HG03039 (cell line): ENCODE measurements around the gene TPPP.

Experiments
- ATAC-seq: cut with Tn5 transposase; IDR thresholded peaks from one replicate; pipeline ENCODE4 v1.9.1; 2021; ENCODE audit warnings: mild to moderate bottlenecking, moderate library complexity; ENCODE audit not compliant: unreplicated experiment

The TPPP gene

DNA sequence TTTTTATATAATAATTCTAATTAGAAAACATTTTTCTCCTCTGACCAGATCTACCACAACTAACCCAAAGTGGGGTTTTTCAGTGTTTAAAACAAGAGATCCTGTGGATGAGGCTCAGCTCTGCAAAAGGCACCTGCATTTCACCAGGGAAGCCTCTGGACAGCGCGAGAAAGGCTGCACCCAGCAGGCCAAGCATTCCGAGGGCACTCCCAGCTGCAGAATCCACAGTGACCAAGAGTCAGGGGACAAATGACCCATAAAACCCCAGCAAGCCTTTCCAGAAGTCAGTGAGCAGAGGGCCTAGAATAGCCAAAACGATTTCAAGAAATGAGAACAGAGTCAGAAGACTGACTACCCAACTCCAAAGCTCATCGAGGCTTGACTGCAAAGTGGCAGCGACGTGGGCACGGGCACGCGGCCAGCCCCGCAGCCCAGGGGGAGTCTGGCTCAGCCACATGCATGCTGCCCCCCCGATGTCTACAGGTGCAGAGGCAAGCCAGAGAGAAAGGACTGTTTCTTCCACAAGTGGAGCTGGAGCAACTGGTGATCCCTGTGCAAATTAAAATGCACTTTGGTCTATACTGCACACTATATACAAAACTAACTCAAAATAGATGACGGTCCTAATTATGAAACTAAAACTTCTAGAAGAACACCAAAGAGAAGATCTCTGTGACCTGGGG, 26.2 kb downstream of the TPPP start:
- ATAC-seq: no peak

DNA sequence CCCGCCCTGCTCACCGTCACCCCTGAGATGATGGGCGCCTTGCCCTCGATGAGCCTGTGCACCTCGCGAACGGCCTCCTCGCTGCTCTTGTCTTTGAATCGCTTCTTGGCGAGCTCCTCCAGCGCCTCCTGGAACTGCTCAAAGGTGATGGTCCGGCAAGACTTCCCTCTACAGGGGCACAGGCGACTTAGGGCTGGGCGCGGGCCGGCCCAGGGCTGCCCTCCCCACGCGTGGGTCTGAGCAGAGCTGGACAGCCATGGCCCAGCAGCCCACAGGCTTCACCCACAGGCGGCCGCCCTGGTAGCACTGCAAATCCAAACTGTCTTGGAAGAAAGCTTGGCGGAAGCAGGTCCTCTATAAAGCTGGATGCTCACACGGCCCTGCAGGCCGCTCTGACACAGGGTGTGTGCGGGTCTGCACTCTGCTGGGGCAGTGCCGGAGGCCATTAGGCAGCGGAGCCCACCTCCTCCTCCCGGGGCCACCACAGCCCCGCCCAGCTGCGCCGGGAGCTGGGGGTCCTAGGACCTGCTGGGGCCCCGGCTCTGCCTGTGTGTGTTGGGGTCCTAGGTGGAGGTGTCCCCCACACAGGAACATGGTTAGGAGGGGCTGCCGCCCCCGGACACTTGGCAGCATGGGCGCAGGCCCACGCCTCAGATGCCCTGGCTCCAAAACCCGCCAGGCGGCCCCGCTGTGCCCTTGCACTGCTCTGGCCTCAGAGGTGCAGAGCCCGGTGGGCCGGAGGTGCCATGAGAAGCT, 27.0 kb downstream of the TPPP start:
- no peak for ATAC-seq

DNA sequence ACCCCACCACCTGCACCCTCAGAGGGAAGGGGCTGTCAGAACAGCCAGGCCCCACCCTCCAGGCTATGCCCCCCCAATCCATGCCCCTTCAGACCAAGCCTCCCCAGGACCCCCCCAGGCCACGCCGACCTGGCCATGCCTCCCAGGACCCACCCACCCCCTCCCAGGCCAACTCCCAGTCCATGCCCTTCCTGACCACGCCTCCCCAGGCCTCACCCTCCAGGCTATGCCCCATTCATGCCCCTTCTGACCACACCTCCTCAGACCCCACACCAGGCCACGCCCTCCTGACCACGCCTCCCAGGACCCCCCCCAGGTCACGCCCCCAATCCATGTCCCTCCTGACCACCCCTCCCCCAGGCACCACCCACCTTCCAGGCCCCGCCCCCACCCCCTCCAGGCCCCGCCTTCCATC, 27.6 kb downstream of the TPPP start:
- no peak for ATAC-seq

DNA sequence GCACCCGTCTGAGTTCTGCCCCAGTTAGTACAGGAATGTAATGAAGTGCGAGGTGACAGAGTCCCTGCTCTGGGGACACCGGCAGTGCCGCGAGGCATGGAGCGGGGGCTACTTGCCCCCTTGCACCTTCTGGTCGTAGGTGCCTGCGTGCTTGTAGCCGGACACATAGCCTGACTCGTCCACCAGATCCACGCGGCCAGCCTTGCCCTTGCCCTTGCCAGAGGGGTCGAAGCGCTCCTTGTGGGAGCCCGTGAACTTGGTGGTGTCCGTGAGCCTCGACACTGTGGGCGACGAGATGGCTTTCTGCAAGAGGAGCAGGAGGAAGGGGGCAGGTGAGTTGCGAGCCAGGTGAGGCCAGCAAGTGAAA, 28.2 kb downstream of the TPPP start:
- ATAC-seq: no peak

DNA sequence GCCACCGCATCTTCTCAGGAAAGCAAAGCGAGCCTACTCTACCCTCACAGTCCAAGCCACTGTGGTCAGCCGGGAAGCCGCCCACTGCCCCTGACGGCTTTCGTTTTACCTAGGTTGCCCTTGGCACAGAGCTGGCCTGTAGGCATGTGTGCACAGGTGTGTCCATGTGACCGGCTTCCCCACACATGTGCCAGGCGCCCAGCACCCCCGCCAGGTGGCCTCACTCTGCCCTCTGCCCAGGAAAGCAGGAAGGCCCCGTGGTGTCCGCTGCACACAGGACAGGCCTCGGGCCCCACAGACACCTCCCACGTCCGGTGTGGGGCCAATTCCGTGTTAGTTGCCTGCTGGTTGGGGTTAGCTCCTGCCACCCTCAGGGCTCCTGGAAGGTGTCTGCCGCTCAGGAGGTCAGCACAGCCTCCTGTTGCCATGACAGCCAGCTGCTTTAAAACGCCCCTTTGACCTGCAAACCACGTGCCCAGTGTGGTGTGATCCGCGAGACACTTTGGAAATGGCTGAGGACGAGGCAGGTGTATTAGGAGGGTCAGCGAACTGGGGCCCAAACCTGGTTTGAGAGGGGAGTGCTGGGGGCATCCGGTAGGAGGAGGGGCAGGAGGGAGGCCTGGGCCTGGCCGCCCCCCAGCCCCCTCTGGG, 28.7 kb downstream of the TPPP start:
- no peak for ATAC-seq

DNA sequence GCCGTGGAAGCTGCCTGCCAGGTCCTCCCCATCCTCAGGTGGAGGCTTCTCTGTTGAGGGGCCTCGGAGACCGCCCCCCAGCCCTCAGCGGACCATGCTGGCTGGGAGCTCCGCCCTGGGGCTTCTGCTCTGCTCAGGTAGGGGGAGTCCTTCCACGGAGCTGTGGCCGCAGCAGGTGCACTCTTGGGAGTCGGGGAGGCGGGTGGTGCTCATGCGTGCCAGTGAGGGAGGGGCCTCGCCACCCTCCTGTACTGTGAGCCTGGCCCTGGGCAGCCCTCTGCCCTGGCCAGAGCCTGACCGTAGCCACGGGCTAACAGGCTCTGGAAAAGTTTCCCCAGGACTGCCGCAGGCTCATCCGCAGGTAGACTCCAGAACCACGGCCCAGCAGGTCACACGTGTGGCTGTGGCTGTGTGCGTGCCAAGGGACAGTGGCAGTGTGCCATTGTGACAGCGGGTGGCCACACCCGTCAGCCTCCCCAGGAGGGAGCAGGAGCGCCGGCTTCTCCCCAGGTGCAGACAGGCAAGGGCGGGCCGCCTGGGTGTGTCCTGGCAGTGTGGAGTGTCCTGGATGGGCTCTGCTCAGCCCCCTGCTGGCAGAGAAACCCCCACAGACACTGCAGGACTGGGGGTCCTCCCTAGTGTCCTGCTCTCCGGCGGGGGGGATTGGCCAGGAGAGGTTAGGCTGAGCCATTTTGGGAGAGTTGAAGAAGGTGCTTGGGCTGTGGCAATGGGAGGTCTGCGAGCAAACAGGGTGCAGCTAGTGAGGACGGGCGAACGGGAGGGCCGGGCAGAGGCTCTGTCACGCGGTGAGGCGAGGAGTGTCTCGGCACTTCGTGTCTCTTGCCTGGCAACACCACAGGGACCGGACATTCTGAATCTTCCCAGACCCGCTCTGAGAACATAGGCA, 29.5 kb downstream of the TPPP start:
- ATAC-seq: no peak

DNA sequence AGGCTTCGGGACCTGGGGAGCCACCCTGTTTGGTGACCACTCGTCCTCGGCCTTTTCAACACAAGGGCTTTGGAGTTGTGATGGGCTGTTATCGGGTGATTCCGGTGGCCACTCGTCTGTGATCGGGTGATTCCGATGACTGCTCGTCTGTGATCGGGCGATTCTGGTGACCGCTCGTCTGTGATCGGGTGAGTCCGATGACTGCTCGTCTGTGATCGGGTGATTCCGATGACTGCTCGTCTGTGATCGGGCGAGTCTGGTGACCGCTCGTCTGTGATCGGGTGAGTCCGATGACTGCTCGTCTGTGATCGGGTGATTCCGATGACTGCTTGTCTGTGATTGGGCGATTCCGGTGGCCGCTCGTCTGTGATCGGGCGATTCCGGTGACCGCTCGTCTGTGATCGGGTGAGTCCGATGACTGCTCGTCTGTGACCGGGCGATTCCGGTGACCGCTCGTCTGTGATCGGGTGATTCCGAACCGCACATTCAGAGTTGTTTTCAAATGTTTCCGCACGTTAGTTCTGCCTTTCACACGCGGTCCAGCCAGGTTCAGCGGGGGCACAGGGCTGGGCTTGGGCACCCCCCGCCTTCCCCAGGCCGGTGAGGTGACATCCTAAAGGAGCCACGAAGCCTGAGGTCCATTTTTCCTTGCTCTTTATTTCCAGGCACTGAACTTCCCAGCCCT, 30.3 kb downstream of the TPPP start:
- ATAC-seq: no peak

DNA sequence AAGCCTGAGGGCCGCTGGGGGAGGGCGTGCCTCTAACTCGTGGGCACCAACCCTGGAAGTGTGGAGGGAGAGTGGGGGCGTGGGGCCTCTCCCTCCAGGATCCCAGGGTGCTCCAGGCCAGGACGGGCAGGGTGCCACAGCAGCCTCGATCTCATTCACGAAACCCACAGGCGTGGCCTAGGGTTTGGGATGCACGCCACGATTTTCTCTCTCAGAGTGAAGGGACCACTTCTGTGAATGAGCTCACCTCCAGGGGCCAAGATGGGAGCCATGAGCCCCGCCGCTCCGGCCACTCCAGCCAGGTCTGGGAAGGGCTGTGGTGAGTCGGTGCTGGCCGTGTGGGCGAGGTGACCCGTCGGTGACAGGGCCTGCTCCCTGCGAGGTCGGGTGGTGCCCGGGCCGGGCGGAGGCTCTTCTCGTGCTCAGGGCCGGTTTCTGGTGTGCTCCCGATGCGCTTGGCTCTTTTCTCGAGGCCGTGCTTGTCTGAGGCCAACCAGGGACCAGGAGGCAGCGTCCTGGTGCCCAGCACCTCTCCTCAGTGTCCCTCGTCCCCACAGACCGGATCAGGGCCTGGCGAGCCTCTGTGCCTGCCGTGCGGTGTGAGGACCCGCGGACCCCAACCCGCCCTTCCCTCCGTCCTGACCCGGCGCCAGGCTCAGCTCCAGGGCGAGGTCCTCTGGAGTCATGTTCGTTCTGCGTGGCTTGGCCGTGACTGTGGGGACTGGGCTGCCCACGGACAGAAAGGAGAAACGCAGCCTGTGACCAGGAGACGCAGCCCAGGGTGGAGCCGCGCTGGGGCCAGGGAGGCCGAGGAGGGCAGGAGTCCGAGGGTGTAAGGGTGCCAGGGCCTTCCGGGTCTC, 31.0 kb downstream of the TPPP start:
- ATAC-seq: no peak

DNA sequence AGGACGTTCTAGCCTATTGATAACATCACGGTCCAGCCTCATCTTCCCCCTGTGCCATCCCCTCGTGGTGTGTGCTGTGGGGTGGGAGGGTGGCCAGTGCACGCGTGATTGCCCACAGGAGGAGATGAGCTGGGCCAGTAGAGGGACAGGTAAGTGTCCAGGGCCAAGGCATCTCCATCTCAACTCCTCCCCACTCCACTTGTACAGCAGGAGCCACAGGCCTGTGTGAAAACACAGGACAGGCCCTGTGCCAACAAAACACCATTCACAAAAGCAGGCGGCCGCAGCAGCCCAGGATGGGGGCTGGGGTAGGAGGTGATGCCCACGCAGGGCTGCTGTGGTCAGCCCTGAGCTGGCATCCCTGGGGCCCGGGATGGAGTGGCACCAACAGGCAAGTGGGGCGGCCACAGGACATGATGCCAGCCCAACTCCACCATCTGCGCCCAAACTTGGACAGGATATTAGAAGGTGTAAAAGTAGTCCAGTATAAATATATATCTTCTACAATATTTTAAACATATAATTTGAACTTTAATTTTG, 32.6 kb downstream of the TPPP start:
- no peak for ATAC-seq

DNA sequence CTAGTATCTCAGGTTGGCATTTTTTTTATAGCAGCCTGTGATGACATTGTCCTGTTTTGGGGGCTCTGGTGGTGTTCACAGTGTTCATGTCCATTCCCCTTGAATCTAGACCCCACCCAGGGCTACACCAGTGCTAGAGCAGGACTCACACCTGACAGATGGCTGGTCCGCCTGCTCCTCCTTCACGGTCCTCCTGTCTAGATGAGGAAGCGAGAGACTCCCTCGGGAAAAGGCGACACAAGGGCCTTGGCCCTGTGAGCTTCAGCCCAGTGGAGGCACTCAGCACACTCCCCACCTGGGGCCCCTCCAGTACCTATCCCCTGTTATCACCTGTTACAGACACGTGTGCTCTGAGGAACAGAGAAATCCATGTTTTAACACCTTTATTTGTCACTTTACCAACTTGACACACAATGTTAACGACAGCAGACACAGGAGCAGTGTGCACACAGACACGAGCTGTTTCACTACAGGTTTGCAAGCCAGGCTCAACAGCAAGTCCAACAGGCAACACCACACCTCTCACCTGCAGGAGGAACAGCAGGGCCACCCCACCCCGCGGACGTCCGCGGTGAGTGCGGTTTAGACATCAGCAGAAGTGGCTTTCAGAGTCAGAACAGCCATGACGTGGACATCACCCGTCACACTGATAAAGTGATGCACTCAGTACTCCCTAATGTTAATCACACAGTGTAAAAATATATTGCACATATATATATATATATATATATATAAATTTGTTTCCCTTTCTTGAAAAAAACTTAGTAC, 33.5 kb downstream of the TPPP start:
- no peak for ATAC-seq

DNA sequence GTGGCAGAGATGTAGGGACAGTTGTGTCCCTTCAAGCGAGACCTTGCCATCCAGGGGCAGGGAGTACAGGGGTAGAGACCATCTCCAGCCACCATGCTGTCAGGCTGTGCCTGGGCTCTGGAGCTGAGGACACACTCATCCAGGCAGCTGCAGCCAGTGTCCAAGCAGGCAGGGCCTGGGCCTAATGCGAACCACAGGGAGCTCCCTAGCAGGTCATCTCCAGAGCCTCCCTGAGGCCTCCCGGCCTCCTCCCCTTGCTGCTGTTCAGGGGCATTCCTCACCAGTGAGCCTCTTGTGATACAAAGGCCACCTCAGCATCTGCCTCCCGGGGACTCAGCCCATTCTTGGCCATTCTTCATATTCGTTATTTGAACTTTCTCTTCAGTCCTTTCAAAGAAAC, 35.0 kb downstream of the TPPP start:
- no peak for ATAC-seq

DNA sequence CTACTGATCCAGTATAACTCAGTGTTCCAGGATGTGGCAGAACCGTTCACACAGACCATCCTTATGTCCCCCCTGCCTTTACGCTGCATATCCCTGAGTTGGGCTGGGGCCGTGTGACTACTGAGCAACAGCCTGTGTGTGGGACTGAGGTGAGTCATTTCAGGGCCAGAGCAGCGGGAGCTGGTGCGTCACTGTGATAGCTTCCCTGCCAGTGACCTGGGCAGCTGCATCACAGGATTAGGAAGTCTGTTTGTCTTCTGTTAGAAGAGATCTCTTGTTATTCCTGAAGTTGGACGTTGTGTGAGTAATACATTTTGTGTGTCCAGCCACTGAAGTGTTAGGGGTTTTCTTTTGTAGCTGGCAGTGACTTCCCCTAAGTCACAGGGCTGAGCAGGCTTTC, 35.6 kb downstream of the TPPP start:
- ATAC-seq: no peak

DNA sequence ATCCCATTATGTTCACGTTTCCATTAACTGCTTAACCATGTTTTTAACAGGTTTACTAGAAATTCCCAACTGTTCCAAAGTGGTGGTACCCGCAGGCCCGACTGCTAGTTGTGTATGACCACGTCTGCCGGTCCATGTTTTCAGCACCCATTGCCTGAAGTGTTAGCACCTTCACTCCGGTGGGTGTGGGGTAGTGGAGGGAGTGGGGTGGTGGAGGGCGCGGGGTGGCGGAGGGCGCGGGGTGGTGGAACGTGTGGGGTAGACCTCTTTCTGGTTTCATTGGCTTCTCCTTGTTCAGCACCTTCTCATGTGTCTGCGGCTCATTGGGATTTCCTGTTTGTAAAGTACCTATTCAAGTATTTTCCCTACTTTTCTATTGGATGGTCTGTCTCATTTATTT, 37.7 kb downstream of the TPPP start:
- no peak for ATAC-seq

DNA sequence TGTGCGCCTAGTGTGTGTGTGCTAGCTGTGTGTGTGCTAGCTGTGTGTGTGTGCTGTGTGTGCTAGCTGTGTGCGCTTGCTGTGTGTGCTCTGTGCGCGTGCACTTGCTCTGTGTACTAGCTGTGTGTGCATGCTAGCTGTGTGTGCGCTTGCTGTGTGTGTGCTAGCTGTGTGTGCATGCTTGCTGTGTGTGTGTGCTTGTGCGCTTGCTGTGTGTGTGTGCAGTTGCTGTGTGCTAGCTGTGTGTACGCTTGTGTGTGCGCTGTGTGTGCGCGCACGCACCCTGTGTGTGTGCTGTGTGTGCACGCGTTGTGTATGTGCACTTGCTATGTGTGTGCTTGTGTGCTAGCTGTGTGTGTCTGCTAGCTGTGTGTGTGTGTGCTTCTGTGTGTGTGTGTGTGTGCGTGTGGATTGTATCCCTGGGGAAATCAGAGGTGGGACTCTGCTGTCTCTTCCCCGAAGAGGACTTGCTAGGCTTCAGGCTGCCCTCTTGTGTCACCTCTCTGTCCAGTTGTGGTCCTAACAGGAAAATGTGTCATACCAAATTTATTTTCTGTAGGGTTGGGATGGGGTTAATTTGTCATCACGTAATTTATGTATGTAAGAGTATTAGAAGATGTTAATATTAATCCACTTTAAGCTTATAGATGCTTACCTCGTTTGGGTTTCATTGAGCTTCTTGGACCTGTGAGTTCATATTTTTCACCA, 38.9 kb downstream of the TPPP start:
- ATAC-seq: no peak

DNA sequence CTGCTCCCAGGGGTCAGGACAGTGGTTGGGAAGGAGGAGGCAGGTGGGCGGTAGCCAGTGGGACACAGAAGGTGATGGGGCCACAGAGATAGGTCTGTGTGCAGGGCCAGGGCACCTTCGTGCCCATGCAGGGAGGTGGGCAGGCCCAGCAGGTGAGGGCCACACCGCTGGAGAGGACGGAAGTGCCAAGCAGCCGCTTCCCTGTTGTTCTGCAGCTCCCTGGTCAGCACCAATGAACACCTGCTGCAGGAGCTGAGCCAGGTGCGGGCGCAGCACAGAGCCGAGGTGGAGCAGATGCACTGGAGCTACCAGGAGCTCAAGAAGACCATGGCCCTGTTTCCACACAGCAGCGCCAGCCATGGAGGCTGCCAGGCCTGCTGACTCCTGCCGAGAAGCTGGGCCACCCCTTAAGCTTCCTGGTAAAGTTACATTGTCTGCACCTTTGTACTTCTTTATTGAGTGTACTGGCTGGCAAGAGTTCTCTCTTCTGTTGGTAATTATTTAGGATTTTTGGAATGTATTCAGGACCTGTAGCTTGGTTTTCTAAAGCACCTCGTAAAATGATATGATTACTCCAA, 40.3 kb downstream of the TPPP start:
- no peak for ATAC-seq

DNA sequence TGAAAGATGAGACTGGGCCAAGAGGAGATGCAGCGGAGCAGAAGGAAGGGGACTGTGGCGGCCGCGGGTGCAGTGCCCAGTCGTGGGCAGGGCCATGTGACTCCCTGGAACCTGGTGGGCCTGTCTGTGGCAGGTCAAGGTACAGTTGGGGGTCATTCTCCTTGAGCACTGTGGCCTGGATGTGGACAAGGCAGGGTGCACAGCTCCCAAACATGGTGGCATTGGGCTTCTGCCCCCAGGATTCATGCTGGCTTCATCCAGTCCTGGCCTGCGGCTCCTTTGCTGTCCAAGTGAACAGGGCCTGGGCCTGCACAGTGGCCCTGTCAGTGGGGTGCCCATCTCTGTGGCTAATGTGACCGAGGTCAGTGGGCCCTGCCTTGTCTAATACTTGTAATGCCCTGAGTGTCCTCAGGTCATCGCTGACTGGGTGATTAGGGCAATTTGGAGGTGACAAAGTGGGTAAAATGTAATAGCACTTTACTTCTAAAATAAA, 41.1 kb downstream of the TPPP start:
- ATAC-seq: no peak

DNA sequence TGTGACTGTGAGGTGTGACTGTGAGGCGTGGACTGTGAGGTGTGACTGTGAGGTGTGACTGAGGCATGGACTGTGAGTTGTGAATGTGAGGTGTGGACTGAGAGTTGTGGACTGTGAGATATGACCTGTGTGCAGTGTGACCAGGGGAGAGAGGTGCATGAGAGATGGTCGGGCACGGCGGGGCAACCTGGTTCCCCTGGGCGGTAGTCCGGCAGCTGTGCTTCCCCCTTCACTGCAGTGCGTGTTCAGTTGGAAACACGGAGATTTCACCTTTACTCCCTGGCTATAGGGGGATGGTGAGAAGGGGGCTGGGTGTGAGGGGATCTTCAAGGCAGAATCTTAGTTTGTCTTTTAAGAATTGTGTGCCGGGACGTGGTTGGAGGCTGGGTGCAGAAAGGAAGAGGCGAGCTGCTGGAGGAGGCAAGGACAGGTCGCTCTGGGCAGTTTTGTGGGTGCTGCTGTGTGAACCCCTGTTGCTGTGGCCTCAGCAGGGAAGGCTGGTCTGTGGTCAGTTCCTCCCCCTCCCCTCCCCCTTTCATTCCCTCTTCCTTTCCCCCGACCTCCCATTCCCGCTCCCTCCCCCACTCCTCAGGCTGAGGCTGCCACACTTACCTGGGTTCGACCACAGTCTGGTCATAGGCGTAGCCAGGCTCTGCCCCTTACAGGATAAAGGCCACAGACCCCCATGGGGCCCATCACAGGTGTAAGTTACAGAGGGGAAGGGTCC, 41.7 kb downstream of the TPPP start:
- no peak for ATAC-seq
